GM18907 (cell line): Measurements from ENCODE around the gene CDK11B.
A peak's percentile ranks its signal among the peaks of the same experiment; 100 is the strongest.
"Not testable (repeated sequence)": the region's sequence is repeated elsewhere in the genome, so short reads cannot be mapped to it uniquely, and the experiment has no call there.

ENCODE experiments used
- ATAC-seq: cut with Tn5 transposase; IDR thresholded peaks from one replicate; pipeline ENCODE4 v1.9.1; 2021; ENCODE audit warnings: mild to moderate bottlenecking, moderate library complexity; ENCODE audit not compliant: unreplicated experiment

CDK11B gene

DNA sequence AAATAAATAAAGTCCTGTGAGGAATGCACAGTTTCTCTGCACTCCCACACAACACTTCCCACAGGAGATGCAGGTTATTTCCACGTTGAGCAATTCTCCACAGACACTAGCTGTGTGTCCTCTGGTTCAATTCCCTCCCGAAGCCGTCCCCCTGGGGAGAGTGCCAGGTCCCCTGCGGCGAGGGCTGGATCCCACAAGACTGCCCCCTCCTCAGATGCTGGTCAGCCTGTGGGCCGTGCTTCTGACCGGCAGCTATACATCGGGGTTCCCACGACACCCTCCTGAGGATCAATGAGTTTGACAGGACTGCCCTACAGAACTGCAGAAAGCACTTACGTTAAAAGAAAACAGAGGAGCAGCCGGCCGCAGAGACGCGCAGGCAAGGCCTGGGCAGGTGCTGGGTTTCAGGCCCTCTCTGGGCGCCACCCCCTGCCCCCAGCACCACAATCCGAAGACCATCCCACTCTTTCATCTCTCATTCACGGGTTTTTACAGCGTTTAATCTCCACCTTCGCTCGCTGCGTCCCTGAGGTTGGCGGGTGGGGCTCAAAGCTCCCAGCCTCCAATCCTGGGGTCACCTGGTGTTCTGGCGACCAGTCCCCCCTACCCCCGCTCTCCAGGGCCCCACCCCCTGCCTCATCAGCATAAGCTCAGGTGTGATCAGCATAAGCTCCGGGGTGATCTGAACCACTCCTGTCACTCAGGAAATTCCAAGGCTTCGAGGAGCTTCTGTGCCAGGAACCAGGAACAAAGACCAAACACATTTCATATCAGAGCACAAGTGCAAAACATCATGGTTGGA lies 24.5 kb upstream of the CDK11B start:
- ATAC-seq: no peak

GRCh38 chr1:1680912-1681273 lies 22.1 kb upstream of the CDK11B start:
- no peak for ATAC-seq

DNA sequence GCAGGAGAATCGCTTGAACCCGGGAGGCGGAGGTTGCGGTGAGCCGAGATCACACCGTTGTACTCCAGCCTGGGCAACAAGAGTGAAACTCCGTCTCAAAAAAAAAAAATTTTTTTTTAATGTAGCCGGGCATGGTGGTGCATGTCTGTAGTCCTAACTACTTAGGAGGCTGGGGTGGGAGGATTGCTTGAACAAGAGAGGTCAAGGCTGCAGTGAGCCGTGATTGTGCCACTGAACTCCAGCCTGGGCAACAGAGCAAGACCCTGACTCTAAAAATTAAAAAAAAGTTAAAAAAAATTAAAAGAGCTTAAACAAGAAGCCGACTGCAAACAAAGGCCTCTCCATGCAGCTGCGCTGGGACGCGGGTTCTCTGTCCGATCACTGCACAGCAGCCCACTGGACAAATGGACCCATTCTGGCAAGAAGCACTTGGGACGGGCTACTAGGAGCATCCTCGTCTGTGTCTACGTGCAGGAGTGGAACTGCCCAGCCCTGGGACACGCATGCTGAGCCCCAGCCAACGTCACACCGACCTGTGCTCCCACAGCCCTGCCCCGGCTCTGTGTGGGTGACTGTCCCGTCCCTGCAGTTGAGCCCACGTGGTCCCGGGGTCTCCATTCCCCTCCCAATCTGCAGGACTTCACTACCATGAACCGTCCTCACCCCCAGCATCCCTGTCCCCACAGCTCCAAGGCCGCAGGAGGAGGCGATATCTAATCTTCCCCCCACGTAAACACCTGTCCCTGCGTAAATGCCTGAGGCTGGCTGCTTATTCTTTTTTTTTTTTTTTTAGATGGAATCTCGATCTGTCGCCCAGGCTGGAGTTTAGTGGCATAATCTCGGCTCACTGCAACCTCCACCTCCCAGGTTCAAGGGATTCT lies 21.5 kb upstream of the CDK11B start:
- ATAC-seq: no peak

- ATAC-seq: peak; percentile 26
These were observed 20.0 kb upstream of the CDK11B start for GRCh38 chr1:1678581-1679380.

DNA sequence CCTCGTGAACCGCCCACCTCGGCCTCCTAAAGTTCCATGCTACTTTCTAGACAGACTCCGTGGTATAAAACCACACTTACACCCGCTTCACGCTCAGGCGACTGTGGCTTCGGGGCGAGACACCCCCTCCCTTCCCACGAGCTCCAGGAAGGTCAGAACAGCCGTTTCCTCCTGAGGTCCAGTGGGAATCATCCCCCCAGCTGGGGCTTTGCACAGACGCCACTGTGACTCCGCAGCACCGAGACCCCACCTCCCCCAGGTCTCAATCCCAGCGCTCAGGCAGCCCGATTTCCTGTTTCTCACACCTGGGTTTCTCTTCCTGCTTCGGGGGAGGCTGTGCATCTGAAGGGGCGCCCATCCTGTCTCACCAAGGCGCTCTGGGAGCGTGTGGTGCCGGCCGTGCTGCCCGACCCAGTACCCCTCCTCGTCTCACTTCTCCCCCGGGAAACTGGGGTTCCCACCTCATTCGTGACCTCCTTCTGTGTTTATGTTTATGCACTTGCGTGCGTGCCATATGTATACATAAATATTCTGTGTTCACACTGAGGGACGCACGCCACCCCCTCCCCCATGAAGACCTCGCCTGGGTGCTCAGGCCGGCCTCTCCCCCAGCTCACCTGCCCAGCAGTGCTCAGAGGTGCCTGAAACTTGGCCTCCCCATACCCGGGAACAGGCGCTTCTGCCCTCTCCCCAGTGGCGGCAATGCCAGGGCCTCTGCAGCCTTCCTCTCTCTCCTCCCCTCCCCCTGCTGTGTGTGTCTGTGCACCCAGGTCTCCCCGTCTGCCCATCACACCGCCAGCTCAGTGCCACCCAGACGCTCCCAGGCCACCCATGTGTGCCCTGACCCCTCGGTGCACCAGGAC lies 19.1 kb upstream of the CDK11B start:
- peak; percentile 70 for ATAC-seq

DNA sequence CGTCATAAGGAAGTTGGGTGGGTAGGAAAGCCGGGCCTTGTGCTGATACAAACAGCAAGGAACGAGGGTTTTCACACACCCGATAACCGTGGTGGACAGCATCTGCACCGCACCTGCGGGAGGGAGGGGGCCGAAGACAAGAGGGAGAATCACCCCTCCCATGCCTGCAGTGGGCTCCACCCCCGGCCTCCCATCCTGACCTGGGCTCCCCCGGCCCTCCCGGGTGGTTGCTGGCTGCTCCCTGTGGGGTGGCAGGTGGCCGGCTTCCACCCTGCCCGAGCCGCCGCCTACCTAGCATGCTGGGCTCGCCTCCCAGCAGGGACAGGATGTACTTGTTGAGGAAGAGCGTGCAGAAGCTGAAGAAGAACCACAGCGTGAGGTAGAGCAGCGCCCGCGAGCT lies 17.3 kb upstream of the CDK11B start:
- ATAC-seq: not testable (repeated sequence)

GRCh38 chr1:1675218-1675617 lies 16.4 kb upstream of the CDK11B start:
- not testable (repeated sequence) for ATAC-seq

DNA sequence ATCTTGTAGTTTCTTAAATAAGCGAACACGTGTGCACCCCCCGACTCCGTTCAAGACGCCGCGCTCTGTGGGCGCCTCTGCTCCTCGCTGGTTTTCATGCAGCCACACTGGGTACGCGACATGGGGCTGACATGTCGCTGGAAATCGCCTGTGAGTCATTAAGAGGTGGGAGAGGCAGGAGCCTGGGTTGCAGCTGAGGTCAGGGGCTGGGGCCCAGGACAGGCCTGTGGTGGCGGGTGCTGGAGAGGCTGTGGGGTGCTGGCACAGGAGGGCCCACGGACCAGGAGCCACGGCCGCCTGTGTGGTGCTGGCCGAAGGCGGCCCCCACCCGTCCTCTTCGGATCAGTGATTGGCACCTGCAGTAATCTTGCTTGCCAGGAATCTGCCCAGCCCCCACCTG lies 16.0 kb upstream of the CDK11B start:
- not testable (repeated sequence) for ATAC-seq

DNA sequence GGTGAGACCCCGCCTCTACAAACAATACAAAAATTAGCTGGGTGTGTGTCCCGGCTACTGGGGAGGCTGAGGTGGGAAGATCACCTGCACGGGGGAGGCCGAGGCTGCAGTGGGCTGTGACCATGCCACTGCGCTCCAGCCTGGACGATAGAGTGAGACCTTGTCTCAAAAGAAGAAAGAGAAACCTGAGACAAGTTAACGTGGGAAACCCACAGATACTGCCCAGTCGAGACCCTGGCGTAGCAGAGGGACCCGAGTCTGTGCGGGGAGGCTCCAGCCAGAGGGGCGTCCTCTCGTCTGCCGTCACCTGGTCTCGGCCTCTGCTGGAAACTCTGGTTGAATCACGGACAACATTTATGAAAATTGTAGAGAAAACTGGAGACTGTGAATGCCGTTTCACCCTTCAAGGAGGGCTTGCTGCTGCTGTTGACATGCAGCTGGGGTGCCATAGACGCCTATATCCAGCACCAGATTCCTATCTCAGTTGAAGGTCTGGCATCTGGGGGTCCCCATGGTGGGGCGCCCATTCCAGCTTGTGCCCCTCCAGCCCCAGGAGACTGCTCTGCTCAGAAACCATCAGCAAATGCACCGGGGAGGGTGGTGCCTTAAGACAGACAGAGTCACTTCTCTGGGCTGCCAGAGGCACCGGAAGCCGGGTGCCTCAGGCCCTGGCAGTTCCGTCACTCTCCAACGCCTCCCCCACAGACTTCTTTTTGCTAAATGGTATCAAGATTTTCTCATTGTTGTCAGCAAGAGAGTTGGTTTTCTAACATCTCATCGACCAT lies 13.6 kb upstream of the CDK11B start:
- no peak for ATAC-seq

DNA sequence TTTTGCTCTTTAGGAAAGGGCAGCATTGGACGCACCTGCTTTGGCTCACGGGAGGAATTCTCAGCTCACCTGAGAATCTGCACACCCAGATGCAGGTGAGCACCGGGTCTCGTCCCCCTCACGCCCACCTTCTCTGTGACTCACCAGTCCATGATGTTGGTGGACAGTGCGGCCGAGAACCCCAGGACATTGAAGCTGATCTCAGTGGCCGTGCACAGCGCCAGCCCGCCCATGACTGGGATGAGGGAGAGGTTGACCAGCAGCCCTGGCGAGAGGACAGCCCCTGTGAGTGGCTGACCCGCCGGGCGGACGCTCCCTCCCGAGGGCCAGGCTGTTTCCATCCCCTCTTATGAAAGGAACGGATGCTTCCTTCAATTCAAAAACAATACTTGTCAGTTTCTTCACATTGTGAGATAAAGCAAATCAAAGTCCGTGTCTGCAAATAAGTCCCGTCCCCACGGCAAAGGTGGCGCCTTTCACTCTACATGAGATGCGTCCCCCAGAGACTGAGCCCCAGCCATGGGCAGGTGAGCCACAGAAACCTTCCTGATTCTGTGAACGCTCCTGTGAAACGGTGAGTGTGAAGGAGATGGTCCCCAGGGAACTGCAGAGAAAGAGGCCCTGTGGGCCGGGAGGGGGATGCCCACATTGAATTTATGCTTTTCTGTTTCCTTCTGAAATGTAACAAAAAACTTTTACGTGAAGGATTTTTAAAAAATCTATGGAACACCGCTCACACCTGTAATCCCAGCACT lies 12.7 kb upstream of the CDK11B start:
- no peak for ATAC-seq

DNA sequence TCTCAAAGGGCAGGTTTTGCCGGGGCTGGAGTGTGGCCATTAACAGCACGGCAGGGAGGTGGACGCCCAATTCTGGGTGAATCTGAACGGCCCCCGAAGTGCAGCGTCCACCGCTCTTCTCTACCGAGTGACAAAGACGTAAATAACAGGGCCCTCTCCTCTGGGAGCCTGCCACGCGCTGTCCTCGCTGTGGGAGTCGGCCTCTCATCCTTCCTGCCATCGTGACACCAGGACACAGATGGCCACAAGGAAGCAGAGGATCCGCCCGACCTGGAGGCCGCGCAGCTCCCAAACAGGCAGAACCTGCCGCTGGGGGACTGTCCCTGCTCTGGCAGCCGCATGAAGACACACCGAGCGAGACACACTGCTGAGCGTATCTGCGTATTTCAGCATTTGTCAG lies 12.1 kb upstream of the CDK11B start:
- no peak for ATAC-seq

DNA sequence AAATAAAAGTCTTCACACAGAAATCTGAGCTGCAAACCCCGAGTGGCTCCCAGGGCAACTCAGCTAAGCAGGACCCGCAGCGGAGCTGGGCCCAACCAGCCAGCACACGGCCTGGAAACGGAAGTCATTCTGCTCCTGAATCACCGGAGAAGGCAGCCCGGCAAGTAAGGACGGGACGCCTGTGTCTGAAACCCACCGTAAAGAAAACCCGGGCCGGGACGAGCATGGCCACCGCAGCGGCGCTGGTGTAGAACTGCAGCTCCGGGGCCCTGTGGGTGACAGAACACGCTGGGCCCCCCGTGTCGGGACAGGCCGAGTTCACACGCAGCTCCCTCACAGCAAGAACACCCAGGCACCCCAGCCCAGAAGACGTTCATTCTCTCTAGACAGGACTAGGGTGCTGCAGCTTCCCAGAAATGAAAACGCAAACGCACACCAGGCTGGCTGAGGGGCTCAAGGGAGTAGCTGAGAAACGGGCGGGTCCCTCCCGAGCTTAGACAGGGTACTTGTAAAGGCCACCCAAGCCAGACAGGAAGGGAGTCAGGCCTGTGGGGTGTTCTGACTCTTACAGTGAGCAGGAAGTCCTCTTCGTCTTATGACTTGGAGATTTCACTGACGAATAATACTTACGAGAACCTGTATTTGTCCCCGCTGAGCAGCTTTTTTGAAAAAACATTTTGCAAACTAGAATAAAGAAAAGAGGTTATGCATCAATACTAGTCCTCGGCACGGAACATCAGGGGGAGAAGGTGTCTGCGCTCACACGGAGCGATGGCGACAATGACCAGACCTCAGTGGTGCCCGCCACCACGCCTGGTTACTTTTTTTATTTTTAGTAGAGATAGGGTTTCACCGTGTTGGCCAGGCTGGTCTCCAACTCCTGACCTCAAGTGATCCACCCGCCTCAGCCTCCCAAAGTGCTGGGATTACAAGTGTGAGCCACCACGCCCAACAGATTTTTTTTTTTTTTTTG lies 10.9 kb upstream of the CDK11B start:
- no peak for ATAC-seq

GRCh38 chr1:1666526-1666925 lies 7.7 kb upstream of the CDK11B start:
- ATAC-seq: no peak

GRCh38 chr1:1665815-1666251 lies 7.0 kb upstream of the CDK11B start:
- no peak for ATAC-seq

DNA sequence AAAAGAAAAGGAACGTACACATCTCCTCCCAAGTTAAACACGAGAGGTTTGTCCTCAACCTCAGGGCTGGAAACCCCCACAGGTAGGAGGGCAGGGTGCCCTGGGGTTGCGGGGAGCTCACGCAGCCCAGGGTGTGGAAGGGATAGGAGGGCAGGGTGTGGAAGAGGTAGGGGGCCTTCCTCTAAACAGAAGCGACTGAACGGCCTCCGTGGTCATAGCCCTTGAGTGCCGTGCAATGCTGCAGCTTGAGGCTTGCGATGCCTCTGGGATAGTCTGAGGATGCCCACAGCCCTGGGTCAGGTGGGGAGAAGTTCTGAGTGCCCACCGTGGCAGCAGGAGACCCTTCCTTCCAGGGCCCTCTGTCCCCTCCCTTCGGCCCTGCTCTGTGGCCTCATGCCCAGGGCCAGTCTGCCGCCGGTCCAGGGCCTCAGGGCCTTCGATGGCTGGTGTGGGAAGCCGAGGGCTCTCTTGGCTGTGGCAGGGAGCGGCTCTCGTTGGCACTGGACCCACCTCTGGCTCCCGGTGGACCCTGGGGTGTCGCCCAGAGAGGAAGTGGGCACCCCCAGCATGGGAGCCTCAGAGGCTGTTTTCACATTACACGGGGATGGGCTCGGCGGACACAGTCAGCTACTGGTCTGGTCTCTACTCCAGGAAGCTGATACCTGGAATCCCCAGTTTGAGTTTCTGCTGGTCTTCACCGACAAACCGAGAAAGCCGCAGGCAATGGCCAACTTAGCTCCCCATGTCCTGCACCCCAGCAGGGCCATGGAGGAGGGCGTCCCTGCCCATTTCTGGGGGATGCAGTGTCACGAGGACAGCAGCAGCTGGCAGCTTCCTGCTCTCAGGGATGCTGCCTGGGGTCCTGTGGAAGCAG lies 6.4 kb upstream of the CDK11B start:
- no peak for ATAC-seq

DNA sequence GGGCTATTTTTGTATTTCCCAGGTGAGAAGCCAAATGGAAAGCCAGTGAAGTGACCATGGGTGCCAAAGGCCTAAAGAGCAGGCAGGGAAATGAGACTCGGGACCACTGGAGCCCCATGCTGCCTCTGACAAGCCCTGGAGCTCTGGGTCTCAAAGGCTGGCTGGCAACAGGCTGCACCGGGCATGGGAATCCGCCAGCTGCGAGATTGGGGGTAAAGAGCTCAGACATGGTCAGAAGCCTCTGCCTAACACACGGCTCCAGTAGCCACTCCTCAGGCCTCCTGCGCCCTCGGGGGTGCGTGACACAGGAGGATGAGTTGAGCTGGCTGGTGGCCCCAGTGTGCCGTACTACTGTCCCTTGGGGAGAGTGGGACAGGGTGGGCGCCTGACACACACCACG lies 5.5 kb upstream of the CDK11B start:
- not testable (repeated sequence) for ATAC-seq
